Right lobe of liver (tissue), 4 donors: ENCODE measurements around the gene EHD1.

Source experiments
- POLR2A ChIP-seq: fragments of 450-650 bp; IDR thresholded peaks from one replicate; pipeline ENCODE4 v1.6.1; 2017; ENCODE audit warnings: antibody characterized with exemption, mild to moderate bottlenecking
- TF ChIP-seq, protein P1 (sequence below), 4 donors: fragments of 200-600 bp in 3 of 4; fragments of 450-650 bp in 1 of 4; IDR thresholded peaks; one replicate each; pipeline versions ENCODE4 v1.5.1 to v1.8.0; 2016 to 2022; ENCODE audit warnings: antibody characterized with exemption in 4 of 4, mild to moderate bottlenecking in 2 of 4
- donor health status: DM: no; HTN: no; CAD: no.
- donor health status: DM: no; HTN: no; CAD: no.
- donor health status: DM: no; HTN: yes; CAD: no.

DNA sequence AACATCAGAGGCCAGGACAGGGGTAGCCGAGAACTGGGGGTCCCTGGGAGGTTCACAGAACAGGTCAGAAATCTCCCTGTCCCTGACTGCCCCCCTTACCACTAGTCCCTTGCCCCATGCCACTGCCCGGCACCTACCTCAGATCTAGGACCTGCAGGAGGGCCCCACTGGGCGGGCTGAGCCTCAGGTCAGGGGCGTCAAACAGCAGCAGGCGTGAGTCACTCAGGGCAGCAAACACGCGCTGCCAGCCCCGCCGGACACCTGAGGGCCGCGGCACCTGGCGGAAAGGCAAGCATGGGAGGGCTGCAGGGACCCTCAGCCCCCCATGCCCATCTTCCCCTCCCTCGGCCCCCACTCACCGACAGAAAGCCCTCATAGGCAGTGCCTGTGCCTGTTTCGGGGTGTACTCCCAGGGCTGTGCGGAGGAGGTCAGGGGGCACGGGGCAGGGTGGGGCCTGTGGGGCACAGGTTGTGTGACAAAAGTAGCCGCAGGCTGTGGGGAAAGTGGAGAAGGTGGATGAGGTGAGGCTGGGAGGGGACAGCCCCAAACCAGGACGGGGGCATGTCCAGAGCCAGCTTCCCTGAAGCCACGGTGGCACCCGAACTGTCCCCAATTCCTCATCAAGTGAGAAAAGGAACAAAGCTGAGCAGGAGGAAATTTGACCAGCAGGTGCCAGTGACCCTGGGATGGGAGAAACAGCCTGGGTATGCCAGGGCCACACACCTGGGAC is 45.8 kb downstream of the EHD1 start:
- TF ChIP-seq, protein P1, sequence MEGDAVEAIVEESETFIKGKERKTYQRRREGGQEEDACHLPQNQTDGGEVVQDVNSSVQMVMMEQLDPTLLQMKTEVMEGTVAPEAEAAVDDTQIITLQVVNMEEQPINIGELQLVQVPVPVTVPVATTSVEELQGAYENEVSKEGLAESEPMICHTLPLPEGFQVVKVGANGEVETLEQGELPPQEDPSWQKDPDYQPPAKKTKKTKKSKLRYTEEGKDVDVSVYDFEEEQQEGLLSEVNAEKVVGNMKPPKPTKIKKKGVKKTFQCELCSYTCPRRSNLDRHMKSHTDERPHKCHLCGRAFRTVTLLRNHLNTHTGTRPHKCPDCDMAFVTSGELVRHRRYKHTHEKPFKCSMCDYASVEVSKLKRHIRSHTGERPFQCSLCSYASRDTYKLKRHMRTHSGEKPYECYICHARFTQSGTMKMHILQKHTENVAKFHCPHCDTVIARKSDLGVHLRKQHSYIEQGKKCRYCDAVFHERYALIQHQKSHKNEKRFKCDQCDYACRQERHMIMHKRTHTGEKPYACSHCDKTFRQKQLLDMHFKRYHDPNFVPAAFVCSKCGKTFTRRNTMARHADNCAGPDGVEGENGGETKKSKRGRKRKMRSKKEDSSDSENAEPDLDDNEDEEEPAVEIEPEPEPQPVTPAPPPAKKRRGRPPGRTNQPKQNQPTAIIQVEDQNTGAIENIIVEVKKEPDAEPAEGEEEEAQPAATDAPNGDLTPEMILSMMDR (IDR thresholded peaks at IDR 0.05), result no peak
- no peak for TF ChIP-seq POLR2A
